Right lung (tissue), 5 donors: Measurements from ENCODE around the gene PCNX2. TPM values are rescaled to one million over a fixed set of nuclear protein-coding genes. Genes with fewer than 3 reads are reported as not detected.

ENCODE experiments used
- DNase-seq, 2 donors: peaks; one replicate each; pipeline ENCODE4 v3.0.0-alpha.2; 2013
- polyA plus RNA-seq, 5 donors: library from polyadenylated mRNA; unstranded; fragments of 120-200 nt; gene quantifications; one replicate each; pipeline versions ENCODE4 v1.2.1 to v1.2.3, GENCODE V29; 2013; ENCODE audit warnings: inconsistent platforms in 1 of 5, low replicate concordance in 1 of 5; ENCODE audit not compliant: insufficient read length in 5 of 5, insufficient read depth in 1 of 5

Gene PCNX2
- polyA plus RNA-seq, 5 donors, result 8.2 to 13.1 (median 12.6) TPM

- no peak for DNase-seq
Measured at GRCh38 chr1:232964601-232965000, 330.9 kb downstream of the PCNX2 start.

GRCh38 chr1:232962761-232963745, 332.5 kb downstream of the PCNX2 start:
- DNase-seq, result peak; percentile 67

GRCh38 chr1:232958067-232958466, 337.5 kb downstream of the PCNX2 start:
- no peak for DNase-seq

GRCh38 chr1:232956081-232956480, 339.4 kb downstream of the PCNX2 start:
- DNase-seq, result no peak

- DNase-seq, result no peak
Measured at GRCh38 chr1:232954594-232955365, 340.7 kb downstream of the PCNX2 start.

- DNase-seq, result no peak
Measured at GRCh38 chr1:232952514-232953499, 342.7 kb downstream of the PCNX2 start.

- no peak for DNase-seq
Measured at GRCh38 chr1:232951605-232952004, 343.9 kb downstream of the PCNX2 start.

- DNase-seq, result no peak
Measured at GRCh38 chr1:232951180-232951579, 344.3 kb downstream of the PCNX2 start.

GRCh38 chr1:232950197-232951176, 345.0 kb downstream of the PCNX2 start, which contains the start of gene NTPCR:
Gene NTPCR (plus strand): TSS chr1:232950611. CDS start chr1:232950711, 100 bp downstream.
- DNase-seq, result peak; percentile 93 to 95

- DNase-seq, result no peak
Measured at GRCh38 chr1:232949636-232950196, 345.8 kb downstream of the PCNX2 start.

GRCh38 chr1:232944347-232944746, 351.2 kb downstream of the PCNX2 start:
- no peak for DNase-seq

GRCh38 chr1:232943679-232944252, 351.8 kb downstream of the PCNX2 start:
- no peak for DNase-seq

GRCh38 chr1:232942413-232943294, 352.9 kb downstream of the PCNX2 start:
- DNase-seq, result no peak

GRCh38 chr1:232940262-232940661, 355.3 kb downstream of the PCNX2 start:
- DNase-seq, result no peak

GRCh38 chr1:232939748-232940147, 355.8 kb downstream of the PCNX2 start:
- no peak for DNase-seq

- no peak for DNase-seq
Measured at GRCh38 chr1:232938926-232939325, 356.6 kb downstream of the PCNX2 start.

- DNase-seq, result peak; percentile 26 to 30
Measured at GRCh38 chr1:232937741-232938375, 357.7 kb downstream of the PCNX2 start.

- DNase-seq, result no peak
Measured at GRCh38 chr1:232936941-232937340, 358.6 kb downstream of the PCNX2 start.
